Brain microvascular endothelial cell (primary cell): ENCODE data around the gene PEAK1.

ENCODE experiments used
- DNase-seq: peaks from one replicate; pipeline ENCODE4 v3.0.0-alpha.2; 2020
- H3K27ac ChIP-seq: fragments of 250-450 bp; sonication (Bioruptor Pico); 2 replicates; pipeline ENCODE4 v1.5.1; 2020; ENCODE audit warnings: mild to moderate bottlenecking, moderate library complexity
- H3K27me3 ChIP-seq: fragments of 250-450 bp; sonication (Bioruptor Pico); replicated peaks from 2 replicates; pipeline ENCODE4 v1.5.1; 2020; ENCODE audit warnings: mild to moderate bottlenecking
- H3K36me3 ChIP-seq: fragments of 250-450 bp; sonication (Bioruptor Pico); replicated peaks from 2 replicates; pipeline ENCODE4 v1.5.1; 2020; ENCODE audit warnings: mild to moderate bottlenecking
- H3K4me3 ChIP-seq: 2 replicates; pipeline ENCODE4 v1.5.1; 2011; ENCODE audit warnings: low read depth, mild to moderate bottlenecking, control low read depth, low read length, moderate library complexity
- CTCF ChIP-seq: IDR thresholded peaks from 2 replicates; pipeline ENCODE4 v1.5.1; 2011; ENCODE audit warnings: low read depth, mild to moderate bottlenecking, moderate library complexity, low read length, control low read depth, inconsistent platforms; ENCODE audit errors: missing control alignments
- in situ Hi-C: cut with HindIII; loops from 2 replicates; pipeline ENCODE4 v1.10.0; 2017; ENCODE audit warnings: low sequenced_read_pairs, low pct_ligation_motif_present

PEAK1 gene

GRCh38 chr15:77326366-77326765, 93.5 kb downstream of the PEAK1 start:
- in situ Hi-C loops = no loop called here
- Histone ChIP-seq H3K36me3 (no peaks in the 10 kb centered on the region), H3K27ac (no peak overlapping the region), H3K4me3 (no peak overlapping the region), H3K27me3 (no peaks in the 10 kb centered on the region)
- DNase-seq = no peak
- TF ChIP-seq CTCF = no peak

GRCh38 chr15:77312523-77312922, 107.4 kb downstream of the PEAK1 start:
- Histone ChIP-seq H3K27ac (no peak overlapping the region), H3K27me3 (no peaks in the 10 kb centered on the region), H3K36me3 (no peaks in the 10 kb centered on the region), H3K4me3 (no peak overlapping the region)
- TF ChIP-seq CTCF = no peak
- no peak for DNase-seq
- in situ Hi-C loops = no loop called here

- Histone ChIP-seq H3K4me3 (no peak overlapping the region), H3K36me3 (no peaks in the 10 kb centered on the region), H3K27ac (no peak overlapping the region), H3K27me3 (no peaks in the 10 kb centered on the region)
- in situ Hi-C loops = no loop called here
- DNase-seq = no peak
- no peak for TF ChIP-seq CTCF
Observed at GRCh38 chr15:77311618-77312398, 108.1 kb downstream of the PEAK1 start.

- no peaks in the 10 kb centered on the region for H3K27me3 ChIP-seq
- no peak for DNase-seq
- TF ChIP-seq CTCF = no peak
- H3K27ac ChIP-seq = no peak overlapping the region
- H3K36me3 ChIP-seq = no peaks in the 10 kb centered on the region
- in situ Hi-C loops = no loop called here
- no peak overlapping the region for H3K4me3 ChIP-seq
Observed at GRCh38 chr15:77311020-77311419, 108.9 kb downstream of the PEAK1 start.

GRCh38 chr15:77309392-77309791, 110.5 kb downstream of the PEAK1 start:
- Histone ChIP-seq H3K4me3 (no peak overlapping the region), H3K27me3 (no peaks in the 10 kb centered on the region), H3K27ac (no peak overlapping the region), H3K36me3 (no peaks in the 10 kb centered on the region)
- no peak for DNase-seq
- no peak for TF ChIP-seq CTCF
- in situ Hi-C loops = no loop called here

- Histone ChIP-seq H3K36me3 (no peaks in the 10 kb centered on the region), H3K27ac (no peak overlapping the region), H3K27me3 (no peaks in the 10 kb centered on the region), H3K4me3 (no peak overlapping the region)
- TF ChIP-seq CTCF = no peak
- in situ Hi-C loops = no loop called here
- no peak for DNase-seq
Observed at GRCh38 chr15:77305953-77306352, 114.0 kb downstream of the PEAK1 start.
